ENCODE measurements around the gene LMX1B.

Gene LMX1B

DNA sequence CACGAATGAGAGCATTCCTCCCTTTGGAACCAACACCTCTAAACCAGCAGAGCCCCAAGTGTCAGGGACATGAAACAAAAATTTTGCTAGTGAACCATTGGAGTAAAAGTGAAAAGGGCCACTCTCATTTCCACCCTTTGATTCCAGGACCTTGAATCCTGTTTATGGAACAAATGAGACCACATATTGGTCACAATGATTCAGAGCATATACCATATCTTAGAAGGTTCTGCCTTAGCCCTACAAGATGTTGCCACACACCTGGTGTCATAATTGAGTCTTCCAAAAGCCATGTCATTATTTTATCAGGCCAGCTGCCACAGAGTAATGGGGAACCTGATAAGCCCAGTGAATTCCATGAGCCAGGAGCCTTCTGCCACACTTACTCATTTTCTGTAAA lies 124.8 kb downstream of the LMX1B start:
- no peak overlapping the region for H3K27ac ChIP-seq
- TF ChIP-seq, protein P1, sequence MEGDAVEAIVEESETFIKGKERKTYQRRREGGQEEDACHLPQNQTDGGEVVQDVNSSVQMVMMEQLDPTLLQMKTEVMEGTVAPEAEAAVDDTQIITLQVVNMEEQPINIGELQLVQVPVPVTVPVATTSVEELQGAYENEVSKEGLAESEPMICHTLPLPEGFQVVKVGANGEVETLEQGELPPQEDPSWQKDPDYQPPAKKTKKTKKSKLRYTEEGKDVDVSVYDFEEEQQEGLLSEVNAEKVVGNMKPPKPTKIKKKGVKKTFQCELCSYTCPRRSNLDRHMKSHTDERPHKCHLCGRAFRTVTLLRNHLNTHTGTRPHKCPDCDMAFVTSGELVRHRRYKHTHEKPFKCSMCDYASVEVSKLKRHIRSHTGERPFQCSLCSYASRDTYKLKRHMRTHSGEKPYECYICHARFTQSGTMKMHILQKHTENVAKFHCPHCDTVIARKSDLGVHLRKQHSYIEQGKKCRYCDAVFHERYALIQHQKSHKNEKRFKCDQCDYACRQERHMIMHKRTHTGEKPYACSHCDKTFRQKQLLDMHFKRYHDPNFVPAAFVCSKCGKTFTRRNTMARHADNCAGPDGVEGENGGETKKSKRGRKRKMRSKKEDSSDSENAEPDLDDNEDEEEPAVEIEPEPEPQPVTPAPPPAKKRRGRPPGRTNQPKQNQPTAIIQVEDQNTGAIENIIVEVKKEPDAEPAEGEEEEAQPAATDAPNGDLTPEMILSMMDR (IDR thresholded peaks at IDR 0.05): no peak
- TF ChIP-seq ZFX (IDR thresholded peaks at IDR 0.05; ENCODE audit: borderline replicate concordance): no peak

DNA sequence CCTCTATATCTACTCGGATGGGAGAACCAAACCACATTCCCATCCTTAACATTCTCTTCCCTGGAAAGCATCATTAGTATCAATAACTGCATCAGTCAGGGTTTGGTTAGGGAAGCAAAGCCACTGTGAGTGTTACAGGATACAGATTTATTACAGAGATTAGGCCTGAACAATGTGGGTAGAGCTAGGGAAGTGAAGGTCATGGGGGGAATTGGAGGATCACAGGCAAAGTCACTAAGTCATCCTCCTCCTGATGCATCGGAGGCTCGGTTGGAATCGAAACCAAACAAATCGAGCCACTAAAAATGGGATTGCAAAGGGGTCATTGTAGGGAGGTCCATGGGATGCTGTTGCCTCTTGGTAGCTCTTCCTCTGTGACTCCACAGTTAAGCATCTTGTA lies 129.3 kb downstream of the LMX1B start:
- TF ChIP-seq, protein P1 (IDR thresholded peaks at IDR 0.05): no peak
- no peak for TF ChIP-seq ZFX (IDR thresholded peaks at IDR 0.05; ENCODE audit: borderline replicate concordance)
- H3K27ac ChIP-seq: no peak overlapping the region

DNA sequence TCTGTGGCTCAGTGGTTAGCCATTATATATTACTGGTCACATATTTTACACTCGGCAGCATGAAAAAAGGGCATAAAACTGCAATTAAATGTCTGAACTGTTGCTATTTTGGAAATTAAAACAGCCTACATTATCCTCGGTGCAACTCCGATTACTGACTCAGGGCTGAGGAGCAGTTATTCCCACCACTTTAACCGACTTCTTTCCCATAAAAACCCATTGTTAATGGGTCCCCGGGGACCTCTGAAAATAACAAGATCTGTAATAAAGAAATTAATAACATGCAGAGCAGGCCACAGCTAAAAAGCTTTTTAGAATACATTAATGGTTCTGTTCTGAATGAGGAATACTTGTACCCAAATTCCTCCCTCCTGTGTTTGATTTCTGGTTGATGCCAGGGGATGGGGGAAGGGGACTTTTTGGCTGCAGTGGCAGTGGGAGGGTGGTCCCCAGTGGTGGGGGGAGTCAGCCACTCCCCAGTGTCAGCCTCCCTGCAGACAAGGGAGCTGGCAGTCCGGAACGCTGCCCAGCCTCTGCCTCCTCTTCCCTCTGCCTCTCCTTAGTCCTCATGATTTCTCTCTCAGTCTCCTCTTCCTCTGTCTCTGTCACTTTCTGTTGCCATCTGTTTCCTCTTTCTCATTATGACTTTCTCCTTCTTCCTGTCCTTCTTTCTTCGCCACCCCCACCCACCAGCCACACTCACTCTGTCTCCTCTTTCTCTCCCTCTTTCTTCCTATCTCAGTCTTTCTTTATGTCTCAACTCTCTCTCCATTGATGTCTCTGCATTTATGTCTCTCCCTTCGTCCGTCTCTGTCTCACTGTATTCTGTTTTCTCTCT lies 132.1 kb downstream of the LMX1B start:
- no peak overlapping the region for H3K27ac ChIP-seq
- TF ChIP-seq ZFX (IDR thresholded peaks at IDR 0.05; ENCODE audit: borderline replicate concordance): no peak
- TF ChIP-seq, protein P1 (IDR thresholded peaks at IDR 0.05): no peak
